Activated naive CD4-positive, alpha-beta T cell treated with anti-CD3 and anti-CD28 coated beads, Interleukin-2, amount 50 U/mL, for 16 hours (primary cell): ENCODE data around the gene TXNDC5.

Experiments used
- DNase-seq: peaks from one replicate; pipeline ENCODE4 v3.0.0-alpha.2; 2020

Gene TXNDC5

DNA sequence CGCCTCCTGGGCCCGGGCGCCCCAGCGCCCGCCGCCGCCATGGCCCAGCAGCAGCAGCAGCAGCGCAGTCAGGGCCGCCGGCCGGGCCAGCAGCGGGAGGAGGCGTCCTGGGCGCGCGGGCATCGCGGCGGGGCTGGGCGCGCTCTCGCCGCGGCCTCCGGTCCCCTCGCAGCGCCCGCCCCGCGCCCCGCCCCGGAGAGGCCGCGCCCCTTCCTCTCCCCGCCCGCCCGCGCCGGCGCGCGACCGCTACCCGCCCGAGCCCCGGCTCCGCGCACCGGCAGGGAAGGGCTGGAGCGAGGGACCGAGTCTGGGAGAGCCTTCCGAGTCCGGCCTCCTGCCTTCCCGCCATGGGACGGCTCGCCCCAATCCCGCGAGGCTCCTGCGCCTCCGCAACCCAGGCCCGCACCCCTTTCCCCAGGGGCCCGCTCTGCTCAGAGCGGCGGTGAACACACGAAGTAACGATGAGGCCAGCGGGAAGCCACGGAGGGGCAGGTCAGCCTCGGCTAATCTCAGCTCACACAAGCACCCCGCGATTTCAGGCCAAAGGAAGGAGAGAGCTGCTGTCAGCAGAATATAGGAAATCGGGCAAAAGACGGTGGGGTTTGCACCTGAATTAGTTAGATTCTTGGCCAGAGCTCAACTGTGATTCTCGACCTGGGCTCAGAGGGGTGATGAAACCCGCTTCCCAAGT is at the start of gene TXNDC5:
Gene TXNDC5 (minus strand): TSS at position 135 of the 691 bp plus-strand sequence. CDS start 12 bp downstream, at position 123.
- DNase-seq = peak; percentile 76

DNA sequence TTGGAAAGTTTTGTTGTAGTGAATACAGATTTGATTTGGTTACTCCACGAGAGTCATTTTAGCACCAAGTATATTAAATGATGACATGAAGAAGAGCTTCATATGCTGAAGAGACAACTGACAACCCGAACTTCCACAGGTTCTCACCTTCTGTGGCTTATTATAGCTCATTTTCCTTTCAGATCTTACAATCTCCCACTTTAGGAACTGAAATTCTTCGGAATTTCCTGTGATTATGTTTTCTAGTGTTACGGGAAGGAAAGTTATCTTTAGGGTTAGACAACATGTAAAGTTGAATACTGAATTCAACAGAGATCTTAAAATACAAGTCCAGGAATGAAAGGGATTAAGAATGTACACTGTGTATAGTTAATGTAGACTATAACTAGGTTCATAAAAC is 49.6 kb upstream of the TXNDC5 start:
- no peak for DNase-seq

DNA sequence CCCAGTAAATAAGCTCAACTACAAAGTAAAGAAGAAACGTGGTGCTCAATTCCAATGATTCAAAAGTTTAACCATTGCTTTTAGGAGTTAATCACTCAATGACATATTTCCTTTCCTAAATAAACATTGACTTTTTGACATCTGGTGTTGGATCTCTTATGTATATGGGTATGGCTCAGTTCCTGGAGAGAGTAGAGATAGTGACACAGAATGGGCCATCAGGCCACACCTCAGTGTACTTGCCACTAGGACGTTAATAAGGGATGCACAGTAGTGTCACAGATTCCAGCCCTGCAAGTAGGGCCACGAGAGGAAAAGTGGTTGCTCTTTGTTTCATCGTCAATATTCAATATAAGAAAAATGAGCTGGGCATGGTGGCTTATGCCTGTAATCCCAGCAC is 48.9 kb upstream of the TXNDC5 start:
- no peak for DNase-seq

DNA sequence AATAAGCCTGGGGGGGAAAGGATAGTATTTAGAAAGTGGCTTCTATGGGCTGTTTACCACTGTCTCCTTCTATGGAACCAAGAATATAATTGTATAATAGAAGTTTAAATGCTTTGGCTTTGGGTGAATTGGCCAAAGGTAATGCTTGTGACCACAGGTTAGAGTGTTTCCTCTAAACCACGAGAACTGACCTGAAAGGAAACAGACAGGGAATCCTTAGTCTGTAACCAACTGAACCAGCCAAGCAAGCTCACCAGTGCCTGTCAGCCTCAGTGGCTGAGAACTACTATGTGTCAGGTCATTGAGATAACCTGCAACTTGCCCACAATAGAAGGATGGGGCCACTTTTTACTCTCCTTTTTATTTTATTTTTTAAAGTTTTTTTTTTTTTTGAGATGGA is 47.9 kb upstream of the TXNDC5 start:
- no peak for DNase-seq

DNA sequence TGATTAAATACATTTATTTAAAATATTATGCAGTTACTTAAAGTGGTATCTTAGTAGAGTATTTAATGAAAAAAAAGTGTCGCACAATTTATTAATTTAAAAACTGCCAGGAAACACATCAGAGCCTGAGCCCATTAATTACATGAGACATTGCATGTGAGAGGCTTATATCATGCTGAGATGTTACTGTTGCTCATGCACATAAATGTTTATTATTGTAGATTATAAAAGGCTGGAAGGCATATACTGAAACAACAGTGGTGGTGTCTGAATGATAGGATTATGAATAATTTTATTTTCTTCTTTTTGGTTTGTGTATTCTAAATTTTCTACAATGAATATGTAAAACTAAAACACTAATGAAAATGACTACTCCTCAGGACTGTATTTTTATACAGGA is 45.7 kb upstream of the TXNDC5 start:
- DNase-seq = no peak

DNA sequence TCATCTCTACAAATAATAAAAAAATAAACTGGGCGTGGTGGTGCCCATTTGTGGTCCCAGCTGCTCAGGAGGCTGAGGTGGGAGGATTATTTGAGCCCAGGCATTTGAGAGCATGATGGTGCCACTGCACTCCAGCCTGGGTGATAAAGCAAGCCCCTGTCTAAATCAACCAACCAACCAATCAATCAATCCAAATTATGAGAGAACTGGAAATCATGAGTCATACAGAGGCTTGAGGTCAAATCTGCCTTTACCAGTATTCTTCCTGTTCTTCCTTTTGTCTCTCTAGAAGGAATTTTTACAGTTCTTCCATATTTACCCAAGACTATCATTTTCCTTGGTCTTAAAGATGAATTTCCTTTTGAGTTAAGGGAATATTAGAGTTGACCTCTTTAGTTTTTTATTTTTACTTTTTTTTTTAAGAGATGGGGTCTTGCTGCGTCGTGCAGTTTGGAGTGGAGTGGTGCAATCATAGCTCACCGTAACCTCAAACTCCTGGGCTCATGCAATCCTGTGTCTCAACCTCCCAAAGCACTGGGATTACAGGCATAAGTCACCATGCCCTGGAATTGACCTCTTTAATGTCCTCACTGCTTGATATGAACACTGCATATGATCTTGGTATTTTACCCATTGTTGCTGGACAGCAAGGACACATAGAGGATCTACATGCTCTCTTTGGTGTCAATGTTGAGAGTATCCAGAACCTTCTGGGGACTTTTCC is 44.1 kb upstream of the TXNDC5 start:
- DNase-seq = no peak

DNA sequence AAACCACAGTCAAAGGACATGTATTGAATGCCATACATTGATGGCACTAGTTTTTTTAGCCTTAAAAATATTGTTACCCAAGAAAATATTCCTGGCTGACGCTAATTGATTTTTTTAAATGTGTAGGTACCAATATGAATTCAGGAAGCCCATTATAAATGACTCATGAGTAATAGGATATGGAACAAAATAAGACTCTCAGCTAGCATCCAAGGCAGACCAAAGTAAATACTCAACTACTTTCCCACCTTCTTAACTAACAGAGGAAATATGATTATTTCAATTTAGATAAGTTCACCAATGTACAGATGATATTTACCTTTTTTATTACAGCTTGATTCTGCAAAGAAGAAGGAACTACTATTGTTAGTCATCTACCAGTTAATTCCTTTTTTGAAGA is 43.2 kb upstream of the TXNDC5 start:
- no peak for DNase-seq

DNA sequence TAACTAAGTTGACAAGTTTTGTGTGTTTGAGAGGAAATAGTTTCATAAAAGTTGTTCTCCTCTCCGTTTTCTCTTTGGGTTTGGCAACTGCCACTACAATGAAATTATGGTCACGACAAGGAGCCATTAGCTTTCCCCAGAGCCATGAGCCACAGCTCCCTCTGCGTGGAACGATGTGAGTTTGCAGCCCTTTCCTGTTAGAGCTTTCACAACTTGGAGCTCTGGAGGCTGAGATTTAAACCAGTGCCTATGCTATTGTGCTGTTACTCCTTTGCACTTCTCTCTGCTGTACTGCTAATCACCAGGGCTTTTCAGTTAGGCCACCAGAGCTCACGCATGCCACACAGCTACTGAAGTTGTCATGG is 29.3 kb upstream of the TXNDC5 start:
- DNase-seq = no peak

DNA sequence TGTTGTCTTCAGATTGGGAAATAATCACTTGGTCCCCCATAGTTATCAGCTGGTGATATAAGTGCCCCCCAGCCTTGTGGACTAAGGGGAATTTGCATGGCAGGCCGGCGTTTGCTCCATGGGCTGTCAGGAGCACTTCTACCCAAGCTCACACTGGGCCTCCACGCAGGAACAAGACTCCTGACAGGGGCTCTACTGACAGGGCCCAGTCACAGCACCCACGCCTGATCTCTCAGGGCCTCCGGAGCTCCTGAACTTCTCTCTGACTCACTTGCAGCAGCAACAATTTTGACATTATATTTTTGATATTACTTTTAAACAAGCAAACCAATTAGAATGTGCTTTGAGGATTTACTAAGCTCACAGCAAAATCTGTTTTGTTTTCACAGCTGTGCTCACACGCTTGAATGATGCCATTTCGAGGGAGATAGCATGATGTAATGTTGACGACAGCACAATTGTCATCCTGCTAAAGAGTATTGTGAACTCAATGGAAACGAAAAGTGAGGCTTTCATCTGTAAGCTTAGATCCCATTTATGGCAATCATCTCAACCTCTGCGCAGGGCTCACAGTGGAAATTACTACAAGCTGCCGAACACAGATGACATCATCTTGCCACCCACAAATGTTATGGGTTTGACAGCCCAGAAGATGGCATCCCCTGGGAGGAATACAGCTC is 28.7 kb upstream of the TXNDC5 start:
- DNase-seq = no peak

DNA sequence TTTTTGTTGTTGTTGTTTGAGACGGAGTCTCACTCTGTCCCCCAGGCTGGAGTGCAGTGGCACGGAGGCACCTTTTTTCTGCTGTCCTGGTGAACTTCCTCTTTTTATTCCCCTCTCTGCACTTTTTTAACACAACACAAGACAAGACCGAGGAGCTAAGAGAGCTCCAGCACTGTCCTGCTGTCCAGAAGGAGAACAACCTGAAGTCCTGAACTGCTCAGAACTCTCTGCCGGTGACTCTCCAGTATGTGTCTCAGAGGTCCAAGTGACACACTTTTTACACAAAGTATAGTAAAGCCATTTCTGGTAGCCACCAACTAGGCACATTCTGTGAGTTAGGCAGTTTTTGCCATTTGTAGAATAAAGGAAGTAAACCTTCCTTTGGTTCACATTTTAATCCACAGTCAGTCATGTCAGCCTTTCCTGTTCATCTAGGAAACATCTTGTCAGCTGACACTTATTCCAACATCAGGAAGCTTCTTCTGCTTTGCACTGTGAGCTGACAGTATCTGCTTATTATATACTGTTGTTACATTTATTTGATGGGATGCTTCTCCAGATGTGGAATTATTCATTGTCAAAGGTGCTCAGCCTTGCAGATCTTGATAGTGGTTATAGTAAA is 28.1 kb upstream of the TXNDC5 start:
- DNase-seq = no peak

DNA sequence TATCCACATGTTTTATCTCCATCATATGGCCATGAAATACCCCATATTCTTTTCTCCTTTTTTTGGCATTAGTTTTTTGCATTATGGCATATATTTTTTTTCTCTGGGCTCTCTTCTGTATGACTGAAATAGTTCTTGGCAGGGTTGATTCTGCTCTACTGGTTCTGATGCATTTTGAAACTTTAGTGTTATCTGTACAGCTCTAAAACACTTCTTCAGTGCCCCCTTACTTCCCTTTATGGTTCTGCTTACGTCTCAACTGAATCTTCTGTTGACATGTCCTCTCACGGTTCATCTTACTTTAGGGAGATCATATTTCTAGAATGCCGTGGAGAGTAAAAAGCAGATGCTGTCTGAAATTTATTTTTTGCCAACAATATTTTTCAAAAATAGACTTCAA is 23.2 kb upstream of the TXNDC5 start:
- DNase-seq = no peak

DNA sequence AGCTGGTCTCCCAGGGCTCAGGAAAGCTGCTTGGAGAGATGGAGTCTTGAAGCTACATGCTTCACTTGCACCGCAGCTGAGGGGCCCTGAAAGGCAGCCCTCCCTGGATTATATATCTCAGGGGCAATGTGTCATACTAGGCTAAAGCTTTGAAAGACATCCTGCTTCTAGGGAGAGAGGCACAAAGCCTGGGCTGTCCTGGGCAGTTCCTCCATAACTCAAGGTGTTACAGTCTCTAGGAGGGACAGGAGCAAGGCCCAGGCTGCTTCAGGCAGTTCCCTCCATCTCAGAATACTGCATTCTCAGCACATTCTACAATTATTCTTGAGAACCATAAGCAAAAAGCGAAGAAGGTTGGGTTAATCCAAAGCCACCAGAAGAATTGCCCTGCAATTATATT is 22.0 kb upstream of the TXNDC5 start:
- DNase-seq = no peak

DNA sequence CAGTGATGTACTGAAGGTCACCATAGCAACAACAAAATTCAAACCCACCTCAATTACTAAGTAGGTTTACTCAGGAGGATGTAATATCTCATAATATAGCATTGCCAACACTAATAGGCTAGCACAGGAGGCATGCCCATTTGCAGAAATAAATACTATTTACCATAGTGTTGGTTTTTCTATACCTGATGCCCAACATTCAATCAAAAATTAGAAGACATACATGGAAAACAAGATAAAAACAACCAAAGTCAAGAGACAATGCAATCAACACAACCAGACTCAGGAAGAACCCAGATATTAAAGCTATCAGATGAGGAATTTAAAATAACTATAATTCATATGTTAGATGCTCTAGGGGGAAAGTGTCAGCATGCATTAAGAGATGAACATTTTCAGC is 14.3 kb upstream of the TXNDC5 start:
- DNase-seq = no peak

DNA sequence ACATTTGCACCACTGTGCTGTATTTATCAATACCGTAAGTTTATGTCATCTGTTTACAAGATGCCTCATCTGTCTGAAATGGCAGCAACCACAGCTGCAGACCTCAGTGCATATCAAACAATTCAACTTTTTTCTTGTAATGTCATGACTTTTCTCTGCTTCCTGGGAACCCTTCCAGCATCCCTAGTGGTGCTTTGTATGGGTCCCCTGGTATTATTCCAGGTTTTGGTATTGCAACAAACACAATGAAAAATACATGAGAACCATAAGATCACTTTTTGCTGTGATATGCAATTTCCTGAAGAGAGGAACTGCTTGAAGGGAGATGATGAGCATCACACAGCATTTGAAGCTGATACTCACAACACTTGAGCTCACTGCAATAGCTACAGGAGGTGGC is 12.0 kb upstream of the TXNDC5 start:
- DNase-seq = no peak

DNA sequence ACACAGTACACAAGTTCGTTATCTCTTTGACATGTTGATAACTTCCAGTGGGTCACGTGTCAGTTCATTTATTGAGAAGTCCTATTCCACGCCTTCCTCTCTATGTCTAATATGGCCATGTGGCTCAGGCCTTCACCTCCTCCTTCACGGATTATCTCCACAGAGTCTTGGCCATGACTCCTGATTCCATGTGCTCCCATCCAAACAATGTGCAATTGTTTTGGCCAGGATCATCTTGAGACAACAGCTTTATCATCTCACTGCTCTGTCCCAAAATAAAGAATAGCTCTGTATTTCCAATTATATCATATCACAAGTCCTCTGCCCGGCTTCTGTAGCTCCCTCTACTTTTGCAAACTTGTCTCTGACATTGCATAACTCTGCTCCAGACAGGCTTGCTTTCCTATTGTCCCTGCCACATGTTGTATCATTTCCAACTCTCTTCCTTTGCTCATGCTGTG is 11.1 kb upstream of the TXNDC5 start:
- no peak for DNase-seq

DNA sequence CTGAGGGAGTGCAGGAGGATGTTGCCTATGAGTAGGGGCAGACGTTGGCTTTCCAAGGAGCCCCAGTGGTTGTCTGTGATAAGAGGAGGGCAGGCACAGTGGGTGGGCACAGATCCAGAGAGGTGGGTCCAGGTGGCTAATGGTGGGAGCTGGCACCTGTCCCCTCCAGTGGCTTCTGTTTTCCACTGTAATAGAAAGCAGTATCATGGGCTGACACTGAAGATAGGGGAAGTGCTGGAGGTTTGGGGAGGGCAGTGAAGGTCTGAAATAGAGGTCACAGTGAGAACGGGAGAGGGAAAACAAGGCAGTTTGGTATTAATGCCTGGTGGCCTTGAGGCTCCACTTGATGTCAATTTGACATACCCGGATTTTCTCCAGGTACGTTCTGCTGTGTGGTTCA is 10.5 kb upstream of the TXNDC5 start:
- DNase-seq = no peak

DNA sequence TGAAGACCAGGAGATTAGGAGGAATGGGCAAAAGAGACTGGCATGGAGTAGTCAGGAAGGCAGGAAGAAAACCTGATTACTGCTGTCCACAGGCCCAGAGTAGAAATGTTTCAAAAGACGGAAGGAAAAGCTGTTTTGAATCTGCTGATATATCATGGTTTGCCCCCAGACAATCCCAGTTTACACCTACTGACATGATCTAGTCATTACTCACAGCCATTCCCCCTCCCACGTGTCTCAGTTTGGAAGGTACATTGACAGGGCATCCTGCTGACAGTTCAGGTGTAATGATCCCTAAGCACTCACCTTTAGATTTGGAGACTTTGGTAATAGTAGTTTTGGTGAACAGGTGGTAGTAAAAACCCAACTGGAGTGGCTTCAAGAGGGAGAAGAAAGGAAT is 9.8 kb upstream of the TXNDC5 start:
- no peak for DNase-seq

DNA sequence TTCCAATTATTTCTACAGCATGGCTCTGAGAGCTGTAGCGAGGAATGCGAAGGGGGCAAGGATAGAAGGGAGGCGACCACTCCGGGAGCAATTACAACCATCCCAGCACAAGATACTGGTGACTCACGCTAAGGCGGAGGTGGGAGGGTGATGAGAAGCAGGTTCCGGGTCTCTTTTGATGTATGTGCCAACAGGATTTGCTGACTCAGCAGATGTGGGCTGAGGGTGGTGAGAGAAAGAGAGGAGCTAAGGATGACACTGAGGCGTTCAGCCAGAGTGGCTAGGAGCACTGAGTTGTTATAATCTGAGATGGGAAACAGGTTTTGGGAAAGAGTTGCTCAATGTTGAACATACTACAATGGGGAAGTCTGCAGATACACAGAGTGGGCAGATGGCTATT is 9.3 kb upstream of the TXNDC5 start:
- no peak for DNase-seq

DNA sequence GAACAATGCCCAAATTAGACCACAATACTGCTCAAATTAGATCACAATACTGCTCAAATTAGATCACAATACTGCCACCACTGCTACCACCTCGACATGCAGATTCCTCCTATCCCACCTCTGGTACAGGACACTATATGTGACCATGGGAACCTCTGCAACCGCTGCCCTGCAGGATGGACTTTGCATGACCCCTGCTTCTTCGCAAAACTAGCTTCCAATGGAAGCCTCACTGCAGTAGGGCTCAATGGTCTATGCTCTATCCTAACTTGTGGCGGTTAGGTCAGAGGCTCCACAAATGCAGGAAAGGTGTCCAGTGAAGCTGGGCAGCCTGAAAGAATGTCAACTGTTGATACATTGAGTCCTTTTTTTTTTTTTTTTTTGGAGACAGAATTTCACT is 7.8 kb upstream of the TXNDC5 start:
- DNase-seq = no peak

DNA sequence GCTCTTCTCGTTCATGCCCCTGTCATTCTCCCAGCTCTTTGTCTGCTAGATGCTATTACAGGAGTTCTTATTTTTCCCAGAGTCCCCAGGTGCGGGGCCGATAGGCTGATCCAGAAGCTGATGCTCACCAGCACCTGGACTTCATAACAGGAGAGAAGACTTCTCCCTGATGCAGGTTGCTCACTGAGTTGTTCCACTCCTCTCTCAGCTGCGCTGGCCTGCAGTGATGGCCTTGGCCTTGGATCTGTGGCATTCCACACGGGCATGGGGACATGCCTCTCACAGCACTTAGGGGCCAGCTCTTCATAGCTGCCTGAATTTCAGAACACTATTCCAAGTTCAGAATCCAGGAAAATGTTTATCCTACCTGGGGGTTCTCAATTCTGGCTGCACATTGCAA is 7.1 kb upstream of the TXNDC5 start:
- no peak for DNase-seq

DNA sequence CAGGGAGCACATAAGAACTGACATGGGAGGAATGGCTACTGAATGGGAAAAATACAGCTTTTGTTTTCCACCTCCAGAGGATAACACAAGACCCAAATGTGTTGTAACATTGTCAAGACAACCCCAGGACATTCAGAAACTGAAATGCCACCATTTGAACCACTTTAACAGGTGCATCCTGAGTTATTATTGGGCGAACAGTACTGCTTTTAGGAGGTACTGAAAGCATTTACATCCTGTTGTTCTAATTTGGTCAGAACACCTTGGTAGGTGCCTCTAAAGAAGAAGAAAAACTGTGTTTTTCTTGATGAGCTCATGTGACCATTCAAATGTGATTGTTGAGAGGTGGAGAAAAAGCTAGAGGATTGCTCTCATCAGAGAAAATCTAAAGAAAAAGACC is 6.4 kb upstream of the TXNDC5 start:
- no peak for DNase-seq

DNA sequence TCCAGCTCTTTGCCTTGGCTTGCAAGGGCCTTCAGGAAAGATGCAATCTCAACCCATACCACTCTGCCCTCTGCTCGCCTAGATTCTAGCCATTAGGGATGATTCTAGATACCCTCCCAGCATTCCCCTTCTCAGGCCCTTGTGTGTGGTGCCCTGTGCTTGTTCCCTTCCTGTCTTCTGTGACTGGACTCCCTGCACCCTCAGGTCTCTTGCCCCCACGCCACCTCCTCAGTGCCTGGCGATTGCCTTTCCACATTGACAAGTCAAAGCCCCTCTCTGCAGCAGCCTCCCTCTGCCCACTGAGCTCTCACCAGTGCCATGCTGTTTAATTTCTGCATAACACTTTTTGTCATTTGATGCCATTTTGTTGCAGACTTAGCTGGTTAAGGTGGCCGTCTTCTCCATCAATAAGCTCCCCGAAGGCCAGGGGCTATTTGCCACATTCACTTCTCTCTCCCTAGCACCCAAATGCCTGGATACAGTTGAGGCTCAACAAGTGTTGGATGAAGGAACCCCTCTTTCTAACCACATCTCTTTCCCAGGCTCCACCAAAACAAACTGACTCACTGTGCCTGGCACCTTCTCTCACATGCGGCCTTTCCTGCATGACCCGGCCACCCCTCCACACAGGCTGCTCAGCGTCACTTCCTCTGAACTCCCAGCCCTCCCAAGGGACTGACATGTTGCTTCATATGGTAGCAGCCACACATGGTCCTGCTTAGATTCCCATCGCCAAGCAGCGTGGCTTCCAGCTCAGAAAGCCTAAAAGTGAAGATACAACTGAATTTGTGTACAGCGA is 4.6 kb upstream of the TXNDC5 start:
- DNase-seq = no peak

DNA sequence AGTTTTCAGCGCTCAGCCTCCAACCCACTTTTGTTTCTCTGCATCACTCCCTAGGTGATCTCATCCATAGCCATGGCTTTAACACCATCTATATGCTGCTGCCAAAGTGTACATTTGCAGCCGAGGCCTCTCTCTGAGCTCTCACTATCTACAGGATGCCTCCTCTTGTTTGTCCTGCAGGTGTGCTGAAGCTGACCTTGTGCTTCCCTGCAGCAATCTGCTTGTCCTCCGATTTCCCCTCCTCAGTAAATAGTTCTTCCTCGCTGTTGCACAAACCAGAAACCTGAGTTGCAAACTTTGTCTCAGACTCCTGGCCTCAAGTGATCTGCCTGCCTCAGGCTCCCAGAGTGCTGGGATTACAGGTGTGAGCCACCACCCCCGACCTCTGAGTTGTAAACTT is 3.7 kb upstream of the TXNDC5 start:
- DNase-seq = no peak
